ENCODE data around the gene DHX29.
"Not testable (repeated sequence)": the region's sequence is repeated elsewhere in the genome, so short reads cannot be mapped to it uniquely, and the experiment has no call there.

DHX29 gene

DNA sequence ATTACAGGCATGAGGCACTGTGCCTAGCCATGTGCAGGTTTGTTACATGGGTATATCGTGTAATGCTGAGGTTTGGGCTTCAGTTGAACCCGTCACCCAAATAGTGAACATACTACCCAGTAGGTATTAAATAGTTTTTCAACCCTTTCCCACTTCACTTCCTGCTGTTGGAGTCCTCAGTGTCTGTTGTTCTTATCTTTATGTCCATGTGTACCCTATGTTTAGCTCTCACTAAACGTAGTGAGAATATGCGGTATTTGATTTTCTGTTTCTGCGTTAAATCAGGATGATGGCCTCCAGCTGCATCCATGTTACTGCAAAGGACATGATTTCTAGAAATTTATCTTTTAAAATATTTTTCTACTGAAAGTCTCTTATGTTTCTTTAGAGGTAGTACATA, 18.1 kb upstream of the DHX29 start:
- Mint-ChIP-seq H3K27me3 (no peaks in the 10 kb centered on the region), H3K36me3 (peaks cover 18% of the 10 kb centered on the region), H3K27ac (no peak overlapping the region), H3K4me1 (peaks cover 45% of the 10 kb centered on the region), H3K9me3 (no peaks in the 10 kb centered on the region), H3K4me3 (no peak overlapping the region)

DNA sequence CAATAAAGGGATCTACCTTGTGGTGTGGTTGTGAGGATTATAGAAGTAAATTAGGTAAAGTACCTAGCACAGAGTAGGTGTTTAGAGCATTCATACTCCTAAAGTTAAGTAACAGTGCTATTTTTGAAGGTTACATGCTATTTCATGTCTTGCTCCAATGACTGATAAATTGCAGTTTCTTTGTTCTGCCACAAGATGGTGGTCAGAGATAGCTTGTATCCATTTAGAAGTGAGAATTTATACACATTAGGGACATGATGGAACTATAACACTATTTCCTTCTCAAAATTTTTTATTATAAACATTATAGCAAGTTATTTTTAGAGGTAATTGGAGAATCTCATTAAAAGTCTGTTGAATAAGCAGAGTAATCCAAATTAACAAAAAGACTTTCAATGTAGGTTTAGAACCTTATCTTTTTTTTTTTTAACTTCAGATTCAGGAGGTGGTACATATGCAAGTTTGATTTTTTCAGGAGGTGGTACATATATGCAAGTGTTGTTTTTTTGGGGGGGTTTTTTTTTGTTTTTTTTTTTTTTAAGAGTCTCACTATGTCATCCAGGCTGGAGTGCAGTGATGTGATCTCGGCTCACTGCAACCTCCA, 17.4 kb upstream of the DHX29 start:
- no peak overlapping the region for H3K27ac Mint-ChIP-seq
- H3K27me3 Mint-ChIP-seq: no peaks in the 10 kb centered on the region
- H3K4me1 Mint-ChIP-seq: peaks cover 43% of the 10 kb centered on the region

DNA sequence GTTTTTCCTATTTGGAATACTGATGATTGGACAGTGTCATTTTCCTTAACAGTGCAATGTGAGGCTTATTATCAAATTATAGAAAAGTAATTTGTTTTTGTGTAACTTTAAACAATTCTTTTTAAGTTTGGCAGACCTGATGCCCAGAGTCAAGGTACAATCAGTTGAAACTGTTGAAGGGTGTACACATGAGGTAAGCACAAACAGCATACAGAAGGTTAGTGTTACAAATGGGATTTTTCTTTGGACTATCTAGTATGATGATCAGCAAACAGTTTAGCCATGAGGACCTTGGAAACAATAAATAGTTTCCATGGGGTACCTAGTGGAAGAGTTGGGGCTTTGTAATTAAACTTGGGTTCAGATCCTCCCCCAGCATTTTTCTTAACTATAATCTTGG, 16.5 kb upstream of the DHX29 start:
- H3K27ac Mint-ChIP-seq: no peak overlapping the region
- no peak overlapping the region for H3K4me3 Mint-ChIP-seq
- H3K4me1 Mint-ChIP-seq: peaks cover 42% of the 10 kb centered on the region
- no peaks in the 10 kb centered on the region for H3K9me3 Mint-ChIP-seq
- peaks cover 10% of the 10 kb centered on the region for H3K36me3 Mint-ChIP-seq
- H3K27me3 Mint-ChIP-seq: no peaks in the 10 kb centered on the region

More for the DNA sequence above, 17.4 kb upstream of the DHX29 start:
- no peaks in the 10 kb centered on the region for H3K9me3 Mint-ChIP-seq
- H3K36me3 Mint-ChIP-seq: peaks cover 14% of the 10 kb centered on the region
- no peak overlapping the region for H3K4me3 Mint-ChIP-seq

DNA sequence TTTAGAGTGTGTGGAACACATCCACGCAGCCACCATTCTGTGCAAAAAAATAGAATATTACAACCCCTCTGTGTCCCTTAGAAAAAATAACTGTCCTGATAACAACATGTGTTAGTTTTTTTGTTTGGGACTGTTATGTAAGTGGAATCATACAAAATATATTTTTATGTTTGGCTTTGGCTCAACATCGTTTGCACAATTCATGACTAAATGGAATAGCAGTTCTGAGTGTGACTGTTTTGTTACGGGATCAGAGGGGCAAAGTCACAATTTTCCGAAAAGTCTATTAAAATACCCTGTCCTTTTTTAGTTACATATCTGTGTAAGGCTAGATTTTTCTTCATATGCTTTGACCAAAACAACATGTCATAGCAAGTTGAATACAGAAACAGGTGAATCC, 13.1 kb upstream of the DHX29 start:
- Mint-ChIP-seq H3K36me3 (peaks cover 19% of the 10 kb centered on the region), H3K4me1 (peaks cover 61% of the 10 kb centered on the region), H3K27ac (no peak overlapping the region)

DNA sequence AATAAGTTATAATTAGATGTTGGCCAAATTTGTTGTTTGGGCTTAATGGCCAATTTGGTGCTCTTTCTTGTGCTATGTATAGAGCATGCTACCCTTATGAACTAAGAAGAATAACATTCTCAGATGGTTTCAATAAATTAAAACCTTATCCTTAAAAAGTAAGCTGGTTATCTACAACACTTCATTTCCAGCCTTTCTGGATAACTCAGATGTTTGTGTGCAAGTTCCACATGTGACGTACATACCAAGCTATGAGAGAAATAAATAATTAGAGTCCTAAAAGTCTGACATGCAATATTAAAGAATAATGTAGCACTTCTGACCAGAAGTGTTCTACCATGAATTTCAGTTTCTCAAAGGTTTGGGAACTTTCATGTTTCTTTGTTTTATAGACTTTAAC, 12.0 kb upstream of the DHX29 start:
- no peak overlapping the region for H3K27ac Mint-ChIP-seq

More for the DNA sequence above, 13.1 kb upstream of the DHX29 start:
- no peaks in the 10 kb centered on the region for H3K9me3 Mint-ChIP-seq
- no peak overlapping the region for H3K4me3 Mint-ChIP-seq
- H3K27me3 Mint-ChIP-seq: no peaks in the 10 kb centered on the region

DNA sequence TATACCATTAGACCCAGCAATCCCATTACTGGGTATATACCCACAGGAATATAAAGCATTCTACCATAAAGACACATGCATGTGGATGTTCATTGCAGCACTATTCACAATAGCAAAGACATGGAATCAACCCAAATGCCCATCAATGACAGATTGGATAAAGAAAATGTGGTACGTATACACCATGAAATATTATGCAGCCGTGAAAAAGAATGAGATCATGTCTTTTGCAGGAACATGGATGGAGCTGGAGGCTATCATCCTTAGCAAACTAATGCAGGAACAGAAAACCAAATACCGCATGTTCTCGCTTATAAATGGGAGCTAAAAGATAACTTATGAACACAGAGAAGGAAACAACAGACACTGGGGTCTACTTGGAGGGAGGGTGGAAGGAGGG, 10.7 kb upstream of the DHX29 start:
- H3K4me3 Mint-ChIP-seq, H3K9me3 Mint-ChIP-seq, H3K27me3 Mint-ChIP-seq, H3K27ac Mint-ChIP-seq: not testable (repeated sequence)
- peaks cover 71% of the 10 kb centered on the region for H3K4me1 Mint-ChIP-seq
- peaks cover 14% of the 10 kb centered on the region for H3K36me3 Mint-ChIP-seq

More for the DNA sequence above, 12.0 kb upstream of the DHX29 start:
- Mint-ChIP-seq H3K27me3 (no peaks in the 10 kb centered on the region), H3K36me3 (peaks cover 14% of the 10 kb centered on the region), H3K4me3 (no peak overlapping the region), H3K4me1 (peaks cover 60% of the 10 kb centered on the region), H3K9me3 (no peaks in the 10 kb centered on the region)

DNA sequence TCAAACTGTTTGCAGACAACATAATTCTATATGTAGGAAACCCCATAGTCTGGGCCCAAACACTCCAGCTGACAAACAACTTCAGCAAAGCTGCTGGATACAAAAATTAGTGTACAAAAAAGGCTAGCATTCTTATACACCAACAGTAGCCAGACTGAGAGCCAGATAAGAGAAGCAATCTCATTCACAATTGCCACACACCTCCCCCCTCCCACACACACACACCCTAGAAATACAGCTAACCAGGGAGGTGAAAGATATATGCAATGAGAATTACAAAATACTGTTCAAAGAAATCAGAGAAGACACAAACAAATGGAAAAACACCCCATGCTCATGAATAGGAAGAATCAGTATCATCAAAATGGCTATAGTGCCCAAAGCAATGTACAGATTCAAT, 9.3 kb upstream of the DHX29 start:
- peaks cover 14% of the 10 kb centered on the region for H3K36me3 Mint-ChIP-seq
- no peaks in the 10 kb centered on the region for H3K27me3 Mint-ChIP-seq
- no peaks in the 10 kb centered on the region for H3K9me3 Mint-ChIP-seq
- peaks cover 74% of the 10 kb centered on the region for H3K4me1 Mint-ChIP-seq
- no peak overlapping the region for H3K27ac Mint-ChIP-seq
- no peak overlapping the region for H3K4me3 Mint-ChIP-seq

DNA sequence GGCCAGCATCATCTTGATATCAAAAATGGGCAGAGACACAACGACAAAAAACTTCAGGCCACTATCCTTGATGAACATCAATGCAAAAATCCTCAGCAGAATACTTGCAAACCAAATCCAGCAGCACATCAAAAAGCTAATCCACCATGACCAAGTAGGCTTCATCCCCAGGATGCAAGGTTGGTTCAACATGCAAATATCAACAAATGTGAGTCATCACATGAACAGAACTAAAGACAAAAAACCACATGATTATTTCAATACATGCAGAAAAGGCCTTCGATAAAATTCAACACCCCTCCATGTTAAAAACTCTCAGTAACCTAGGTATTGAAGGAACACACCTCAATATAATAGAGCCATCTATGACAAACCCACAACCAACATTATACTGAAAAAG, 8.8 kb upstream of the DHX29 start:
- no peaks in the 10 kb centered on the region for H3K9me3 Mint-ChIP-seq
- H3K27me3 Mint-ChIP-seq: no peaks in the 10 kb centered on the region
- H3K4me1 Mint-ChIP-seq: peaks cover 78% of the 10 kb centered on the region
- peaks cover 14% of the 10 kb centered on the region for H3K36me3 Mint-ChIP-seq
- peak overlapping the region; percentile 53 for H3K27ac Mint-ChIP-seq
- no peak overlapping the region for H3K4me3 Mint-ChIP-seq

DNA sequence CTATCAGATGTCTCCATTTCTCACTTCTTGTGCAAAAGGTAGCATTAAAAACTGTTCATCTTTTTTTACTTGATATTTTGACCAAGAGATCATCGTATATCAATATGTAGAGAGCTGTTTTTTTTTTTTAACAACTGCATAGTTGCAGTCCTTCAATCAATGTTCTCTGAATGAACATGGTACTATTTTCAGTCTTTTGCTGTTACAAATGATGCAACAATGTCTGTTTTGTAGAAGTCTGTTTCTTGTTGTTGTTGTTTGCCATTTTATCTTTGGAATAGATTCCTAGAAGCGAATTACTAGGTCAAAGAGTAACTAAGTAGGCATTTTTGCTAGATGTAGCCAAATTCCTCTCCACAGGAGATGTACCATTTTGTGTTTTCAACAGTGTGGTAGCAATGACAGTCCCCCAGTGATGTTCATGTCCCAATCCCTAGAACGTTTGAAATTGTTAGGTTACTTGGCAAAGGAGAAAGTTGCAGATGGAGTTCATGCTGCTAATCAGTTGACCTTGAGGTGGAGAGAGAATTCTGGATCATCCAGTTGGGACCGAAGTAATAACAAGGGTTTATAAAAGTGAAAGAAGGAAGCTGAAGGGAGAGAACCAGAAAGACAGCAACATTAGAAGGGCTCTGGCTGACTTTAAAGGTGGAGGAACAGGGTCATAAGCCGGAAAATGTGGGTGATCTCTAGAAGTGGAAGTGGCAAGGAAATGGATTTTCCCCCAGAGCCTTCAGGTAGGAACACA, 6.5 kb upstream of the DHX29 start:
- H3K4me3 Mint-ChIP-seq: peak overlapping the region; percentile 2
- H3K9me3 Mint-ChIP-seq: no peaks in the 10 kb centered on the region
- H3K27ac Mint-ChIP-seq: peak overlapping the region; percentile 38
- peaks cover 14% of the 10 kb centered on the region for H3K36me3 Mint-ChIP-seq
- H3K27me3 Mint-ChIP-seq: no peaks in the 10 kb centered on the region
- H3K4me1 Mint-ChIP-seq: peaks cover 73% of the 10 kb centered on the region

DNA sequence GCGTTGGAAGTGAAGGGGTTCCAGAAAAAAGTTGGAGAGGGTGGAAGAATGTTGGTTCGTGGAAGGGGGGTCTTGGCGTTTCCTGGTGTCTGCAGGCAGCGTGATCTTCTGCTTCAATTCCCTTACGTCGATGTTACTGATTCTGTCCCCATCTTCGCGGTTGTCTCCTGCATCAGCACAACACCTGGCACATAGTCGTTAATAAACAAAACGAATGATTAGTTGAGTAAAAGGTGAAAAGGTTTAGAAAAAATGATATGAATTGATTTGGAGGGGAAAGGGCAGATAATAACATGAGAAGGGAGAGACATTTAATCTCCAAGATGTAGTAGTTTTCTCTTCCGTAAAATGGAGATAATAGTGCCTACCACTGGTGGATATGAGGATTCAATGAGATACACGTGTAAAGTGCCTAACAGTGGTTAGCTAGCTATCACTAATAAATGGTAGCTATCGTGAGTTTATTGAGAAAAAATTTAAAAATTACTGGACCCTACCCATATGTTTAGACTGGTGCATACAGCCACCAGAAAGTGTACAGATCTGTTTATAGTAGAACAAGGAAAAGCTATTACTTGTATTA, 851 bp upstream of the DHX29 start:
- H3K9me3 Mint-ChIP-seq: no peaks in the 10 kb centered on the region
- H3K27me3 Mint-ChIP-seq: no peaks in the 10 kb centered on the region
- no peak overlapping the region for H3K4me3 Mint-ChIP-seq
- H3K36me3 Mint-ChIP-seq: peaks cover 8% of the 10 kb centered on the region
- no peak overlapping the region for H3K27ac Mint-ChIP-seq
- peaks cover 33% of the 10 kb centered on the region for H3K4me1 Mint-ChIP-seq

DNA sequence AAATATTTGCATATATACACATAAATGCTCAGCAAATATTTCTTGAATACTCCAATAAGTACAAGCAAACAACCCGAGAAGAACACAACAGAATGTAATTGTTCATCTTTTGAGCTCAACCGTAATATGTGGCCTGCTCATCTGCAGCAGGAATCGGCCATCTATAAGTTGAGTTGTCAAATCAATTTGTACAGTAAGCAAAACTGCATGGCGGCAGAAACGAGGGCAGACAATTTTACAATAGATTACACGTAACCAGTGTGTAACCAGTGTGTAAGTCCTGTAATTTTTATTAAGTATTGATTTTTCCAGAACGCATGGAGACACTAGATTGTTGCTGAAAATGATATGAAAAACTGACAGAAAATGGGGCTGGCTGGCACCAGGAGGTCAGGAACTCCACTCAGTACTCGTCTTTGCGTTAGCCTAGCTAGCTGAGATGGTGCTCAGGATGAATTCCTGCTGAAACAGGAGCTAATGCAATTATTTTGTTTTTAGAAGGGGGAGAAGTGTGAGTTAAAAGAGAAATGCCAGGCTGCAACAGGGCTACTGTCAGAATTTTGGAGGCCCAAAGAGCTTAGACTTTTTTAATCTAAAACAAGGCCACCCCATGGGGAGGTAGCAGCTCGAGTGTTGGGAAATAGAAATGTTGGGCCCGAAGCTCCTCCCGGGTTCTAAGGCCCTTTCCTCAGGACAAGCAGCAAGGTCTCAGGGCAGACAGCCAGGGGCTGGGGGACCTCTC, 682 bp downstream of the DHX29 start:
- Mint-ChIP-seq H3K36me3 (peaks cover 12% of the 10 kb centered on the region), H3K27me3 (no peaks in the 10 kb centered on the region), H3K4me3 (no peak overlapping the region), H3K4me1 (peaks cover 37% of the 10 kb centered on the region), H3K27ac (no peak overlapping the region), H3K9me3 (no peaks in the 10 kb centered on the region)

DNA sequence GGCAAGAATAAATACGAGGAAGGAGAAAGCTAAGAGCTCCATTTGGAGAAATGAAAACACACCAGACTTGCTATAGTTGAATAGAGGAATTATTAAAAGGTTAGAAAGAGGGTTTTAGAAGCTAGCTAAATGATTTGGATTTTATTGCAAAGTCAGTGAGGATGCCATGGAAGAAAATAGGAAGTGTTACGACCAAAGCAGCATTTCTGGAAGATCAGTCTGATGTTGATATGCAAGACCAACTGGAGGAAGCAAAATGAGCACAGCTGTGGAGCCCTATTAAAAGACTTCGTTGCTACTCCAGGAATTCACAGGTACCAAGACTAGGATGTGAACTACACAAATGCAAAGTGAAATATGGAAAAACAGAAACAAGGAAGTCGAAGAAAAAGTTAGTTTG, 2.1 kb downstream of the DHX29 start:
- H3K4me3 Mint-ChIP-seq: no peak overlapping the region

DNA sequence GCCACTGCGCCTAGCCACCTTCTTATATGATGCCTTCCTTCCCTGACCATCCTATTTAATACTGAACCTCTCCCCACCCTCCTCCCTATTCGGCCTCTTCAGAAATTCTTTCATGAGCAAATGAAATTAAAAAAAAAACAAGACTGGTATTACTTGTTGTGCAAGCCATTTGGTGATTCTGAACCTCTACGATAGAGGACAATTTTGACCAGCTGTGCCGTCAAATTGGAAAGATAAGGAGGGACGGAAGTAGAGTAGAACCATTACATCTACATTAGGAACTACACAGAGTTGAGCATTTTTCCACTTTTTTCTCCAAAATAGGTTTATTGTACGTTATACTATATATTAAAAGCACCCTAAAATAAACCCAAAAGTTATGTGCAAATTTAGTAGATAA, 2.9 kb downstream of the DHX29 start:
- Mint-ChIP-seq H3K9me3 (no peaks in the 10 kb centered on the region), H3K36me3 (peaks cover 15% of the 10 kb centered on the region), H3K4me1 (peaks cover 21% of the 10 kb centered on the region), H3K27me3 (no peaks in the 10 kb centered on the region), H3K4me3 (no peak overlapping the region), H3K27ac (no peak overlapping the region)

More for the DNA sequence above, 2.1 kb downstream of the DHX29 start:
- Mint-ChIP-seq H3K27me3 (no peaks in the 10 kb centered on the region), H3K4me1 (peaks cover 23% of the 10 kb centered on the region), H3K27ac (no peak overlapping the region), H3K36me3 (peaks cover 15% of the 10 kb centered on the region), H3K9me3 (no peaks in the 10 kb centered on the region)

DNA sequence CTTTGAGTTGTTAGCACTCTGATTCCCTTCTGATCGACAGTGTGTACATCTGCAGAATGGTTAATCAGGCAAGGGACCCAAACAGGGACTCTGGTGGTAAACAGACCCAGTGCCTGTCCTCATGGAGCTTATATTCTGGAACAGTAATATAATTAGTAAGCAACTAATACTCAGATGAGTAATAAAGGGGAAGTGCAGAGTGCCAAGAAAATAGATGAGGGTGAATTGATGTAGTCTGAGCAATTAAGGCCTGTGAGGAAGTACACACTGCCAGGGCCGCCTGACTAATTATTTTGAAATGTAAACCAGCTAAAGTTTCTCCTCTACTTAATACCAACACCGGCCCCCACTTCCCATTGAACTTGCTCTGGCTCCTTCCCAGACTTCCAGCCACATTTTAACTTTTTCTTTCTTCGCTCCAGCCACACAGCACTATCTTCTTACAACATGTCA, 4.2 kb downstream of the DHX29 start:
- Mint-ChIP-seq H3K9me3 (no peaks in the 10 kb centered on the region), H3K36me3 (peaks cover 17% of the 10 kb centered on the region), H3K27ac (peak overlapping the region; percentile 15), H3K4me1 (peaks cover 21% of the 10 kb centered on the region), H3K27me3 (no peaks in the 10 kb centered on the region), H3K4me3 (peak overlapping the region; percentile 23)

DNA sequence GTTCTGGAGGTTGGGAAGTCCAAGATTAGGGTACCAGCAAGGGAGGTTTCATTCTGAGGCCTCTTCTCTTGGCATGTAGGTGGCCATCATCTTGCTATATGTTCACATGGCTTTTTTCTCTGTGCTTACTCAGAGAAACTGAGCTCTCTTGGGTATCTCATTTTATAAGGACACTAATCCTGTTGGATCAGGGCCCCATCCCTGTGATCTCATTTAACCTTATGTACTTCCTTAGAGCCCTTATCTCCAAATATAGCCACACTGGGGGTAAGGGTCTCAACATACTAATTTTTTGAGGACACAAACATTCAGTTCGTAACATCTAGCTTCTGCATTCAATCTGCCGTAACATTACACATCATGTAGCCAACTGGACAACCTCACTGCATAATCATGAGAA, 6.6 kb downstream of the DHX29 start:
- no peaks in the 10 kb centered on the region for H3K9me3 Mint-ChIP-seq
- peaks cover 21% of the 10 kb centered on the region for H3K36me3 Mint-ChIP-seq
- H3K27me3 Mint-ChIP-seq: no peaks in the 10 kb centered on the region
- no peak overlapping the region for H3K27ac Mint-ChIP-seq
- no peak overlapping the region for H3K4me3 Mint-ChIP-seq
- H3K4me1 Mint-ChIP-seq: peaks cover 24% of the 10 kb centered on the region

DNA sequence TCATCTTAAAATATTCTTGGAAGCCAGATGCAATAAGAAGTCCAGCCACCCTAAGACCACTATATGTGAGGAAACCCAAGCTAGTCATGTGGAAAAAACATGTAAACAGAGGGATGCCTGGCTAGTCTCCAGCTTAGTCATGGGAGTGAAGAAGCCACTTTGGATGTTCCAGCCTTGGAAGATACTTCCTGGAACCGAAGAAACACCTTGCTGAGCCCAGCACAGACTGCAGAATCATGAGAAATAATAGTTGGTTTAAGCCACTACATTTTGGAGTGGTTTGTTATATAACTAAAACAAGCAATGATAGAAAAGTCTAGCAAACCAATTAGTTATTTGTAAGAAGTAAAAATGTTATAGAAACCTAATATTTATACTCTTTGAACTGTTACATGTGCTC, 12.6 kb downstream of the DHX29 start:
- no peaks in the 10 kb centered on the region for H3K27me3 Mint-ChIP-seq
- H3K4me3 Mint-ChIP-seq: no peak overlapping the region
- no peak overlapping the region for H3K27ac Mint-ChIP-seq
- H3K9me3 Mint-ChIP-seq: no peaks in the 10 kb centered on the region
- H3K4me1 Mint-ChIP-seq: peaks cover 3% of the 10 kb centered on the region
- H3K36me3 Mint-ChIP-seq: peaks cover 26% of the 10 kb centered on the region
